ENCODE measurements around the gene DHX38.

DHX38 gene

DNA sequence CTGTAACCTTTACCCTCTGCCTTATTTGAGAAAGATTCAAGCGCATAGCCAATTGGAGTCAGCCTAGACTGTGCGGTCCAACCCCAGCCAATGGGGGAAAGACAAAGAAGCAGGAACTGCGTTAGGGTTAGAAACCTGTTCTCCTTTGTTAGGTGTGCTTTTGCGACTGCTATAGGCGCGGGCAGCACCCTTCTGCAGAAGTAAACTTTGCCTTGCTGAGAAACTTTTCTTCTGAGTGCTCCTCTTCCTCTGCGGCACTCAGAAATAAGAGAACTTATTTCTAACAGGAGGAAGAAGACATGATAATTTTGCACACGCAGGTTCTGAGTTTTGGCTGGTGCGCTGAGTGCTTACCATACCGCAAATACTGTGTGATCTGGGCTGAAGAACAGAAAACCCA is 9.2 kb upstream of the DHX38 start:
- no peak for DNase-seq

DNA sequence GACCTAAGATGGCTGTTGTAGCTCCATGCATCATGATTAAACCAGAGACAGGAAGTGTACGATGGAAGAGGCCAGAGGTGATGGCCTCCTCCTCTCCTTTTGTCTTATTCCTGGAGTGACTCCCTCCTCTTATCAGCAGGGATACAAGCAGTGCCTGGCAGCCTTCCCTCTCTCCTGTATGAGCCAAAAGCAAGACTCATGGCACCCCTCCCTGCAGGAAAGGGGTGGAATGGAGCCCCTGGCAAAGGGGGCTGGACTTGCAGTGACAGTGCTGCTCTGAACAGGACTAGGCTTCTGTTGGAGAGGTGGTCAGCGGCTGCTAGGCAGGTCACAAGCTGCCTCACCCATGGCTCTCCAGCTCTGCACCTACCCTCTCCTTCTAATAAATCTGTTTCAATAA is 8.6 kb upstream of the DHX38 start:
- no peak for DNase-seq

DNA sequence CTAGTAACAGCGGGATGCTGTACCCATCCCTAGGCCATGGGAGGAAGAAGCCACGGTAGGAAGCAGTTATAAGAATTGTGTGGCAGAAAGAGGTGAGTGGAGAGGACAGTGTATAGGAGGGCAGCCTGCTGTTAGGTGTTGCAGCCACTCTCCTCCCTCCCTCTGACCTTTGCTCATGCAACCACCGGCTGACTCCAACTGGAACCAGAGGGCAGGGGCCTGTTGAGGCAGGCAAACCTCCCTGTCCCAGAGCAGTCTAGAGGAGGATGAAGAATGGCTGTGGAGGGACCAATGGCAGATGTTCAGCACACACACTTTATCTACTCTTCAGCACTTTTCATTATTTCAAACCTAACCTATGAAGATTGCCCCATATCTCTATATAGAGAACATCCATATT is 2.4 kb upstream of the DHX38 start:
- DNase-seq = no peak

DNA sequence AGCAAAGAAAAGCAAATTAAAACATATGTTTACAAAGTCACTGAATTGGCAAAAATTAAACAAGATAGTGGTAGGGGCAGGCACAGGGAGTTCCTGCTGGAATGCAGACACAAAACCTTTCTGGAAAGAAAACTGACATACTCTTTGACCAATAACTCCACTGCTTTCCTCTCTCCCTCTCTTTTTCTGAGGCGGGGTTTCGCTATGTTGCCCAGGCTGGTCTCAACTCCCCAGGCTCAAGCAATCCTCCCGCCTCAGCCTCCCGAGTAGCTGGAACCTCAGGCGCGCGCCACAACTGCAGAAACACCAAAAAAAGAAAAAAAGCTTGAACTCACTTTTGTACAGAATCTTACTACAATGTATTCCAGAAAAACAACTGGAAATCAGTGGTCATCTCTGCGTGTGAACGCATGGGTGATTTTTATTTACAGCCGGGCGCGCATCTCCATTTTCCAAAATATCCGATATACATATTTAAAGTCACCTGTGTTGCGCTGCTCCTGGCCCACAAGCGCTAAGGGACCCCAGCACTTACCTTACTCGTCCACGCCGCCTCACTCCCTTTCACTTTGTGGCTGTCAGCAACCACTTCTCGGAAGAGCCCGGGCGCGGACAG is 707 bp upstream of the DHX38 start:
- DNase-seq = no peak

DNA sequence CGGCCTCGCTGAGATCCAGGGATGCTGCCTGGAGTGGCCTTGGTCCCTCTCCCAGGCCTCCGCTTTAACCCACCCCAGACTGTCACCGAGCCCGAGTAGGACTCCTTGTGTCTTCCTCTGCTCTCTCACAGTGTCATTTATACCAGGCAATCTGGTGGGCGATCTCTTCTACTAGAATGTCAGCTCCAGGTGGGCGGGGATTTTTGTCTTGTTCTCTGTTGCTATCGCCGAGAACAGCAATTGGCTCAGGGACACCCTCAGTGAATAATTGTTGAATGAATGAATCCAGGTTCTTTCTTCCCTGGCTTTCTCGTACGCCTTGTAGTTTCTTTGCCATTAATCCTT is 591 bp downstream of the DHX38 start:
- DNase-seq = no peak

DNA sequence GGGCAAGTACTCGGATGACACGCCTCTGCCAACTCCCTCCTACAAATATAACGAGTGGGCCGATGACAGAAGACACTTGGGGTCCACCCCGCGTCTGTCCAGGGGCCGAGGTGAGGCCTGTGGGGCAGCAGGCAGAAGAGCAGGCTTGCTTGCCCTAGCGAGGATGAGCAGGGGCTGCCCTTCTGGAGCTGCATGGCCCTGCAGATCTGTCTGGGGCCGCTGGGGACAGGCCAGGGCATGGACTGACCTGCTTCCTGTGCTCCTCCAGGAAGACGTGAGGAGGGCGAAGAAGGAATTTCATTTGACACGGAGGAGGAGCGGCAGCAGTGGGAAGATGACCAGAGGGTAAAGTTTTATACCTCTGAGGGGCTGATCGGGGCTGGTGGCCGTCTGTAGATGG is 5.3 kb downstream of the DHX38 start:
- DNase-seq = no peak

DNA sequence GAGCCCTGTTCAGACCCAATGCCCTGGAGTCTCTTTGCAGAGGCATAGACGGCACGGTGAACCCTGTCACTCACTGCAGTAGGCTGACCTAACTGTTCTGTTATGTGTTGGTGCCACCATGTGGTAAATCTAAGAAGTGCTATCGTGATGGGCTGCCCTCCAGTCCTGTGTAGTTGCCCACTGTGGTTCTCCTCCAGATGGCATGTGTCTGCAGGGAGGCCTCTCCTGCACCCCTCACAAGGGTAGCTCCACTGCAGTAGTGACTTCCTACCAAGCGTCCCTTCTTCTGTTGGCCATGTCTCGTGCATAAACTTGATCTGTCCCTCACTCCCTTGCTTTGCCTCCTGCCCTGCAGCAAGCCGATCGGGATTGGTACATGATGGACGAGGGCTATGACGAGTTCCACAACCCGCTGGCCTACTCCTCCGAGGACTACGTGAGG is 5.8 kb downstream of the DHX38 start:
- no peak for DNase-seq

DNA sequence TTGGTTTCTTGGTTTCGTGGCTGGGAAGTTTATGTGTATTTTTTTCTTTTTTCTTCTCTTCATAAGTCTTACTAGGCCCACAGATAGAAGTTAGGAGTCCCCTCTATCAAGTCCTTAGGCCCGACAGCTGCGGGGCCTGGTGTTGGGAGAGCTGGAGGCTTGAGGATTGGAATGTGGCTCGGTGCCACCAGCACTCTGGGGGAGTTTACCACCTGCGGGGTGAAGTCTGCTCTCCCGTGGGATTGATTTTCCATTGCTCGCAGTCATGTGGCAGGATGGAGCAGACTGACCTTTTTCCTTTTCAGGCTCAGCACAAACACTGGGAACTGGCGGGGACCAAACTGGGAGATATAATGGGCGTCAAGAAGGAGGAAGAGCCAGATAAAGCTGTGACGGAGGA is 7.5 kb downstream of the DHX38 start:
- DNase-seq = no peak

DNA sequence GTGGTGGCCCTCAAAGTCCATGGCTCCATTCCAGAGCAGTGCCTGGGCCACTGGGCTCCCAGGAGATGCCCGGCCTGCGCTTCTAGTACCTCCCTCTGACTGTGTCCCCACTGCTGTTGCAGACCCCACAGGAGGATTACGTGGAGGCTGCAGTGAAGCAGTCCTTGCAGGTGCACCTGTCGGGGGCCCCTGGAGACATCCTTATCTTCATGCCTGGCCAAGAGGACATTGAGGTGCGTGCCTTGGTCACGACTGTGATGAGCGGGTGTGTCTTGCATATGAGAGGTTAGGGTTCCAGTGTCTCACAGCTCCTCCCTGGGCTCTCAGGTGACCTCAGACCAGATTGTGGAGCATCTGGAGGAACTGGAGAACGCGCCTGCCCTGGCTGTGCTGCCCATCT is 11.3 kb downstream of the DHX38 start:
- no peak for DNase-seq

DNA sequence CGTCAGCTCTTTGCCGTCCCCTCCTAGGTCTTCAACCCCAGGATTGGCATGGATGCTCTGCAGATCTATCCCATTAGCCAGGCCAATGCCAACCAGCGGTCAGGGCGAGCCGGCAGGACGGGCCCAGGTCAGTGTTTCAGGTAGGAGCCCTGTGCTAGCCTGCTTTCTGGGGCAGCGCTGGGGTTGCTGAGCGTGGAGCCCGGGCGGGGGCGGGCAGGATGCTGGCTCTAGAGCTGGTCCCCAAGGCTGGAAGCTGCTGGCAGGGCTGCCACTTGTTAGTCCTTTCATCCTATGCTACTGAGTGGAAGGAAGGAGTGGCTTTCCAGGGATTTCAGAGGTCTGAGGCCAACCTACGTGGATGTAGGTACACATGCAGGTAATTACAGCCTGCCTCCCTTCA is 12.3 kb downstream of the DHX38 start:
- DNase-seq = no peak

DNA sequence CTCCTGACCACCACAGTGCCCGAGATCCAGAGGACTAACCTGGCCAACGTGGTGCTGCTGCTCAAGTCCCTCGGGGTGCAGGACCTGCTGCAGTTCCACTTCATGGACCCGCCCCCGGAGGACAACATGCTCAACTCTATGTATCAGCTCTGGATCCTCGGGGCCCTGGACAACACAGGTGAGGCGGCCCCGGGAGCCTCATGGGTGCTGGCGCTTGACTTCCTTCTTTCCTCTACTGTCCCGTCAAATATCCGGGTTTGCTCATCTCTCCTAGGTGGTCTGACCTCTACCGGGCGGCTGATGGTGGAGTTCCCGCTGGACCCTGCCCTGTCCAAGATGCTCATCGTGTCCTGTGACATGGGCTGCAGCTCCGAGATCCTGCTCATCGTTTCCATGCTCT is 13.7 kb downstream of the DHX38 start:
- no peak for DNase-seq

DNA sequence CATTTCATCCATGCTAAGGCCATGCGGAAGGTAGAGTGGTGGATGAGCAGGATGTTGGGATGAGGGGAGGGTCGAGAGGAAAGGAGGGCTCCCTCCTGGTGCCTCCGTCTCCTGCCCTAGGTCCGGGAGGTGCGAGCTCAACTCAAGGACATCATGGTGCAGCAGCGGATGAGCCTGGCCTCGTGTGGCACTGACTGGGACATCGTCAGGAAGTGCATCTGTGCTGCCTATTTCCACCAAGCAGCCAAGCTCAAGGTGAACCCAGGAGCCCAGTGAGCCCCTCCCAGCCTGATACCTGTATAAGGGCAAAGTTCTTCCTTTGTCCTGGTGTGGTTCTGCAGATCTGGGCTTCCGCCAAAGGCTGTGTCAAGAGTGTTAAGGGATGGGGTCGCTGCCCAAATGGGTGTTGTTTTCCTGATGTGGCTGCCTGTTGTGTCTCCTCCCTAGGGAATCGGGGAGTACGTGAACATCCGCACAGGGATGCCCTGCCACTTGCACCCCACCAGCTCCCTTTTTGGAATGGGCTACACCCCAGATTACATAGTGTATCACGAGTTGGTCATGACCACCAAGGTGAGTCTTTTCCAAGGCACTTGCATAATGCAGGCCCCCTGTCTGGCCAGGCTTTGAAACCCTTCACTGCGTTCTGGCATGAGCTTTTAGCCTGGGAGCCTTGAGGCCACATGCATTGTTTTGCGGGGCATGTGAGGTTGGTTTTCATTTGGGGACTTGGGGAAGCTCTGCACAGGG is 14.9 kb downstream of the DHX38 start:
- DNase-seq = no peak

DNA sequence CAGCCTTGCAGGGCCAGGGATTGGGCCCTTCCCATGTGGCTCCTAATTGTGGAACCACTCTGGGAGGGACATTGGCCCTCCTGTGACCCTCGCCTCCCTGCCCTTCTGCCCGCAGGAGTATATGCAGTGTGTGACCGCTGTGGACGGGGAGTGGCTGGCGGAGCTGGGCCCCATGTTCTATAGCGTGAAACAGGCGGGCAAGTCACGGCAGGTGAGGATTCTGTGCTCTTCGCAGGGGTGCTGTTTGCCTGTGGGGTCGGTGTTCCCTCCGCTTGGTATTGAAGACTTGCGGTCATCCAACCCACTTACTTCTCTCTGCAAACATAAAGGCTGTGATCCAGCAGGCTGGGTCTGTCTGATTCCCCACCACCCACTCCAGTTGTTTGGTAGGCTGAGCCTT is 15.7 kb downstream of the DHX38 start:
- DNase-seq = no peak

DNA sequence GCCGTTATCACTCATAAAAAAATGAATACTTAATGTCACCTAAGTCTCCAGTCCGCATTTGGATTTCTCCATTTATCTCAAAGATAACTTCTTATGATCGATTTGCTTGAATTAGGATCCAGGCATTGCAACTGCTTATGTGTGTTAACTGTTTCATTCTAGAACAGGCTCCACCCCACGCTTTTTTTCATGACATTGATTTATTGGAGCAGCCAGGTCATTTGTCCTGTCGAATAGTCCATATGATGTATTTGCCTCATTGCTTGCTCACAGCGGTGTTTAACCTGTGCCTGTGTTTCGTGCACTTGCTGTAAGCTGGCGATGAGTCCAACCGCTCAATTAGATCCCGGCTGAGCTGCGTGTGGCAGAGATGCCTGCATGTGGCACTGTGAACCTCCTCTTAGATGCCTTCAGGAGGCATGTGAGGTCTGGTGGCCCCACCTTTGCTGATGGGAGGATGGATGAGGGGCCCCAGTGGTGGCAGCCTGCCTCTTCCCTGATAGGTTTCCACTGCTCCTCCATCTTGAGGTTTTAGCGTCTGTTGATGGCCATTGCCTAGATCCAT is 16.4 kb downstream of the DHX38 start:
- no peak for DNase-seq

DNA sequence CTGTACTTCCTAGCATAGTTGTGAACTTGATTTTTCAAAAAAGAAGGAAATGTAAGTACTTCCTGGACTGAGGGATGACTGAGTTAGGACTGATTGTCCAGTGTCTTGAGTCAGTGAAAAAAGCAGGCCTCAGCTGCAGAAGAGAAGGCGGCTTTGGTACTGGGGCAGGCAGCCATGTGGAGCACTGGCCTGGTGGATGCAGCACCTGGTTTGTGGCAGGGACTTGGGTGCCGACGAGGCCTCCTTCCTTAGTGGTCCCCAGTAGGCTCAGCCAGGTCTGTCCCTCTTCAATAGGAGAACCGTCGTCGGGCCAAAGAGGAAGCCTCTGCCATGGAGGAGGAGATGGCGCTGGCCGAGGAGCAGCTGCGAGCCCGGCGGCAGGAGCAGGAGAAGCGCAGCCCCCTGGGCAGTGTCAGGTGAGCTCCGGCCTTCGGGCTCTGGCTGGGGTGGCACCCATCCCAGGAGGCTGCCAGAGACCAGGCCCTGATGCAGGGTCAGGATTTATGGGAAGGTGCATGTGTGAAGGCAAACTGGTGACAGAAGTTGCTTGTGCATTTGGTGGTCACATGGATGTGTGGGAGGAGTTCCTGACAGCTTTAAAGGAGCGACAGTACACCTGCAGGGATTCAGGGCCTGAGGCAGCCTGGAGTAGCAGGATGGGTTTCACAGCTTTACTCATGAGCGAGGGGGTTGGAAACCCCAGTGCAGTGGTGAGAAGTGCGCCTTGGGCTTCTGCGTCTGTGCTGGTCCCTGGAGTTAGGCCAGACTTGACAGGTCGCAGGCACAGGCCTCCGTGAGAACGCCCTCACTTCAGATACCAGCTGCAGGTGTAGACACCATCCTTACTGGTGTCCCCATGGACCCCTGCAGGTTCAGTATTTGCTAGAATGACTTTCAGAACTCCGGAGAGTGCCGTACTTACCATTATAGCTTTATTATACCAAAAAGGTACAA is 17.3 kb downstream of the DHX38 start:
- no peak for DNase-seq

DNA sequence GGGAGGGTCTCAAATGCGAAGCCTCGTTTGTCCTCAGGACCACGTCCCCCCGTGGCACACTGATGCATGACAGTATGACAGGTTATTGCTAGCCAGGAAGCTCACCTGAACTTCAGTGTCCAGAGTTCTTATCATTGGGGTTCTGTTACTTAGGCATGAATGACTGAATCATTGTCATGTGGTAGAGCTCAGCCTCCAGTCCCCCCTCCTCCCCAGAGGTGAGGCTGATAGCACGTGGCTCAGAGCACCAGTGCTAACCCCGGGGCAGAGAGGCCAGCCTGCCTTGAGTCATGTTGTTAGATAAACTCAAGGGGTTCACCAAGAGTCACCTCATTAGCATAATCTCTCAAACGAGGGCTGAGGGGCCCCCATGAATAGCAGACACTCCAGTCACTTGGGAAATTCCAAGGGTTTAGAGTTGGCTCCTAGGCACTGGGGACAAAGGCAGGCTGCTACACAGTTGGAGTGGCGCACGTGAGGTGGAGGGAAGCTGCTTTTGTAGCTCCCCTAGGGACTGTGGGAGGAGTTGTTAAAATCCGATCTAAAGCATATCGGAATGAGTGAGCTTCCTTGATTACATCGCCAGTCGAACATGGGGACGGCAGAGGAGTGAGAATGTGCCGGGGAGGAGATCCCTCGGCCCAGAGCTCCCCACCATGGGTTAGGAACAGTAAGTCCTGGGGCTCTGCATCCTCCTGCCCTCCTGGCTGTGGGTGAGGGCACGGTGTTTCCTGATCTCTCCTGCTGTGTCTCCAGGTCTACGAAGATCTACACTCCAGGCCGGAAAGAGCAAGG is 18.2 kb downstream of the DHX38 start:
- no peak for DNase-seq

DNA sequence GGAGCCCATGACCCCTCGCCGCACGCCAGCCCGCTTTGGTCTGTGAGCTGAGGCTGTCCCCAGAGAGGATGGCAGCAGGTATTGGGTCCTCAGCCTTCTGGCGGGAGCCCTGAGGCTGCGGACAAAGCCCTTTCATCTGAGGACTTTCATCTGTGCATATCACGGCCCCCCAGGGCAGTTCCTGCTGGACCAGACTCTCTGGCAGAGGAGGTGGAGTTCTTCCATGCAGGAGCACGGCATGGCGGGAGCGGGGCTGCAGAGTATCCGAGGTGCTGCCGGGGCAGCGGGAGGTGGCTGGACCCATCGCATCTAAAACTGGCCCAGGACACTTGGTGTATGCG is 18.8 kb downstream of the DHX38 start:
- no peak for DNase-seq

DNA sequence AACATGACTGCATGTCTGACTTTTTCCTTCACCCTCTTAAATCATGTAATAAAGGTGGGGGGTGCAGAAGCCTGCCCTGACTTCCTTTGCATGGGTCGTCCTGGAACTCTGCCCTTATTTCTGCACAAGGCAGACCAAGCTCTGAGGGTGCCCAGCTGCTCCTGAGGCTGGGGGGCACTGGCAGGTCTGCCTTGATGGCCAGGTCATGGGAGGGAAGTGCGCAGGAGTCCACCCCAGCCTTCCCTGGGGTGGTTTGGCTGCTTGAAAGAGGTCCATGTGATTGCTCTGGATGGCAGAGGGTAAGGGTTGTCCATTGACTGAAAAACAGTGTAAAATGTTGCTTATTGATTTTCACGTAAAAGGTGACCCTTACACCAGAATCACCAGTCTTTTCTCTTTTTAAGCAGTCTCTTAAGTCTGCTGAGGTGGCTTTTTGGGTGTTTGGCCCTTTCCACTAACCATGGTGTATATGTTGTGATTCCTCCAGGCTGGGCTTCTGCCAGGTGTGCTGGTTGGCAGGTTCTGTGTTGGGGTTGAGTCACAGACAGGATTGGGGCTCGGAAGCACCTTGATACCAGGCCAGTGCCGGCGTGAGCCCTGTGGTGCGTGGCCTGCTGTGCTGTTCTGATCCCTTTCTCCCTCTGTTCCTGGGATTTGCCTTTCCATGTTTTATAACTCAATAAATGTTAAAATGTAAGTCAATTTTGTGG is 19.4 kb downstream of the DHX38 start:
- DNase-seq = no peak

DNA sequence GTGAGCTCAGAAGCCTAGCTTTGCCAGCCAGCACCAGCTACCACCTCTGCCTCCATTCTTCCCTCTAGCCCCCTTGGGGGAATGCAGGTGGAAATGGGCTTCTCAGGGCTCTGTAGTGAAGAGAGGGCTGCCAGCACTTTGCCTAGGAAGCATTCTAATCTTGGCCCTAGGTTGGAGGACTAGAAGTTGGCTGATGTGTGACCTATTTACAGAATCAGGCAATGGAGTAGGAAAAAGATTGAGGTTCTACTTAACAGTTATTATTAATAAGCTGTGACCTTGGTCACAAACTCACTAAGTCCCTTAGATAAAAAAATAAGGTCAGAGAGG is 19.9 kb downstream of the DHX38 start:
- no peak for DNase-seq

DNA sequence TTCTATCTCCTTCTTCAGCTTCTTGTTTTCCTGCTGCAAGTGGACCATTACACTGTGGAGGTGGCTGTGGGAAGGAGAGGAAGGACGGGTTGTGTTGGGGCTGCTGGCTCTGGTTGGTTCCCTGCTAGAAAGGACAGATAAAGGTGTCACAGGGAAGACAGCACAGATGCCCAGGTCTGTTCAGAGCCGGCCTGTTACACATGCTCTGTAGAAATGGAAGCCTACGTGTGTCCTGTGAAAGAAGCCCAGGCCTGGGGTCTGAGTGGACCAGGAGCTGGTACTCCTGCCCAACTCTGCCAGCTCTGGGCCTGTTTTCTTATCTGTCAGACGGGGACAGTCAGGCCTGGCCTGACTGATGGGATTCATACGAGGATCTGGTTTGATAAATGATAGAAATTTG is 26.4 kb downstream of the DHX38 start:
- no peak for DNase-seq

DNA sequence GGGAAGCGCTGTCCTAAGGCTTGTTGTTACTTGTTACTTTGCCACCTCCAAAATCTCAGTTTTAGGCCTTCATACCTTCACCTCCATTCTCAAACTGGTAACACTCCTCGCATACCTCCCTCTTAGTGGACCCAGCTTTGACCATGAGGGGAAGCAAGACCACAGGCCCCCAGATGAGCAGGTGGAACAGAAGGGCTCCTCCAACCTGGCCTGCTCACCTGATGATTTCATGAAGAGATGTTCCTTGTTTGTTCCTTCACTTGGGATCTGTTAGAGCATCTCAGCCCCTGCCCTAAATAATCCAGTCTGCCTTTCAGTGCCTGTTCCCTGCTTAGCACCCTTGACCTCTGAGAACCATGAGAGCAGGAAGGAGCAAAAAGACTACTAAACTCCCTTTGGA is 28.7 kb downstream of the DHX38 start:
- no peak for DNase-seq

DNA sequence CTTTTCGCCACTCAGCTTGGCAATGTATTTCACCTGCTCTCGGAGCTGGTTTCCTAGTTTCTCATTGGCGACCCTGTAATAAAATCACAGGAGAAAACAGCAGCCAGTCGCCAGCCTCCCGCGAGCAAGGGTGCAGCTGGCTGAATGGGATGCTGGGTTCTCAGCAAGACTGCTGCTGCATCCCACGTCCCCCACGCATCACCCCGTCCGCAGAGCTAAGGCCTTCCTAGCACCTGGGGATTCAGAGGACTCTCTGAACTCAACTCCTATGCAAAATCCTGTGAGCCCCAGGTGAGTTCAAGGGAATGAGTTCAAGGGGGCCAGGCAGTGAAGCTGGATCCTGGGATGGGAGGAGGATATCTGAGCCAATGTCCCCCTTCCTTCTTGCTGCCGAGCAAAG is 29.3 kb downstream of the DHX38 start:
- DNase-seq = no peak
